Measurements from ENCODE around the gene TRAF2.

Gene TRAF2

DNA sequence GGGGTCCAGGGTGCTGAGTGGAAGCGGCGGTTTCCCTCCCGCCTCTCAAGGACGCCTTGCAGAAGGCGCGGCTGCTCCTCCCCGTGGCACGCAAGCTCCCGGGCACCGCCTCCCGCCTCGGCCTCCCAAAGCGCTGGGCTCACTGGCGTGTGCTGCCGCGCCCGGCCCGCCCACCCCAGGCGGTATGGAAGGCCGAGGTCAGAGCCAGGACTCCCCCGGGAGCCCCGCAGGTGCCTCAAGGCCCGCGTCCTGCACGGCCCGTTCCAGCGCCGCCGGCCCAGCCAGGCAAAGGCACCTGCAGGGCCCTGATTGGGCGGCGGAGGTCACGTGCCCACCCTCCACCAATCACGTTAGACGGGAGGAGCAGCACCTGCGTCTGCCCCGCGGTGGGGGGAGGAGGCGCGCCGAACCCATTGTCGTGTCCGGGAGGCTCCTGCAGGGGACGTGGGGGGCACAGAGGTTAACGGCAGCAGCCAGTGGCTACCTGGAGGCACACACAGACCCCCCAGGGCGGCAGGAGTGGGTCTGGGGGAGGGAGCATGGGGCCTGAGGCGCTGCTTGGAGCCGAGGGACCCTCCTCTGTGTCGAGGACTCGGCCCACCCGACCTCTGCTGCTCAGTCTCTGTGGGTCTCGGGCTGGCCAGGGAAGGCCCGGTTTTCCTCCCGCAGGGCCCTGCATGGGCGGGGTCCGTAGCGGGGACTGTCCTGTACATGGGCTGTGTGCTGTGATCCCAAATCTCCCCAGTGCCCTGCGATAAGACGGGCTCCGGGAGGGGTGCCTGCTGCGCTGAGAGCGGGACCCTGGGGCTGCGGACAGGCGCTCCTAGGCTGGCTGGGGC is 63.7 kb downstream of the TRAF2 start:
- DNase-seq = peak; percentile 96

DNA sequence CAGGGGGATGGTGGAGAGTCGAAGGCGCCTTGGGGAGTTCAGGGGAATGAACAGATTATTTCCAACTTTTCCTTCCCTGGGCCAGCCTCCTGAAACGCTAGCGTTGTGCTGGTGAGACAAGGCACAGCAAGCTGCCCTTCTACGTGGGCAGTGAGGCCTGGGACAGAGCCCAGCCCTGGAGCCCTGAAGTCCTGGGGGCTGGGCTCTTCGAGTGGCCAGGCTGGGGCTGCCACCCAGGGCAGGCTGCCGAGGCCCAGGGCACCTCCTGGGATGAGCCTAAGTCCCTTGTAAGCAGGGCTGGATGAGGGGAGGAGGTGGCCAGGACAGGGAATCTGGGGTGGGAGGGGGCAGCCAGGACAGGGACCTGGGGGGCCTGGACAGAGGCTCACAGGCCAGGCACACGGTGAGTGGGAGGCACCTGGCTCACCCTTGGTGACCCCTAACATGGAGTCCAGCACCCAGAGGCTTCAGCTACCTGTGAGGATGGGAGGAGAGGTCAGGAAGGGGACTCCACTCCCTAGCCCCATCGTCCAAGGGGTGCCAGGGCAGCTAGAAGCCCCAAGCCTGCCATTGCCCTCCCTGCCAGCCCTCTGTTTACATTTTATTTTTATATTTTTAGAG is 64.5 kb downstream of the TRAF2 start:
- DNase-seq = no peak

DNA sequence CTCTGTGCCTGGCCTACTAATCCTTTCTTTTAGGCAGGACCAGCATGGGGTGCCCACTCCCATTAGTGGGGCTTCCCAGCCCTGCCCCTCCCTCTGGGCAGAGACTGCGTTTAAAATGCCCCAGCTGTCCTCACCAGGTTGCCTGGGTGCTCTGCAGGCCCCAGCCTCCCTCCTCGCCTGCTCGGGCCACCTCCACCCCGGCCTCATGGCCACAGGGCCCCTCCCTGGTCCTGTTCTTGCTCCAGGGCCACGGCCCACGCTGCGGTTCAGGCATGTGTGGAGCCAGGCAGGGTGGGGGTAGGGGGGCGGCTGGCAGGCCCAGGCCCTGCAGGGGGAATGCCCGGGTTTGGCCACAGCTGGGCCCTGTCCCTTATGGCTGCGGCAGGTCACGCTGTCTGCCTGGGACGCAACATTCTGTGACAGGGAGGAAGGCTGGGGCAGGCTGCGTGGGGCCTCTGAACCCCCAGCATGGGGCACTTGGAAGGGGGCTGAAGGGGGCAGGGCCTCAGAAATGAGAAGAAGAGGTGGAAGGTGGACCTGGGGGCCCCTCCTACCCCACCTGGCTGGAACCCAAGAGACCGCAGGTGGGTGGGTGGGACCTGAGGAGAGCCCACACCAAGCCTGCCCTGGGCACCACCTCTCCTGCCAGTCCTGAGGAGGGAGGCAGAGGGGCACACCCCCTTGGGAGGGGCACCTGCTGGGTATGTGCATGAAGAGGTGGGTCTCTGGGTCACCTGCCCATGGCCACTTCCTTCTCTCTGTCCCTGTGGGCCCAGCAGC is 65.4 kb downstream of the TRAF2 start, which contains the start of gene LCN12:
Gene LCN12 (plus strand): TSS at position 733 of the 780 bp plus-strand sequence. CDS start 55 bp downstream, outside the sequence.
- no peak for DNase-seq

- DNase-seq = no peak
Observed at GRCh38 chr9:136952321-136952850, 66.1 kb downstream of the TRAF2 start.

- no peak for DNase-seq
Observed at GRCh38 chr9:136952876-136953770, 66.8 kb downstream of the TRAF2 start.

GRCh38 chr9:136953771-136954269 is 67.5 kb downstream of the TRAF2 start:
- DNase-seq = no peak

GRCh38 chr9:136954270-136955083 is 68.2 kb downstream of the TRAF2 start:
- DNase-seq = no peak

DNA sequence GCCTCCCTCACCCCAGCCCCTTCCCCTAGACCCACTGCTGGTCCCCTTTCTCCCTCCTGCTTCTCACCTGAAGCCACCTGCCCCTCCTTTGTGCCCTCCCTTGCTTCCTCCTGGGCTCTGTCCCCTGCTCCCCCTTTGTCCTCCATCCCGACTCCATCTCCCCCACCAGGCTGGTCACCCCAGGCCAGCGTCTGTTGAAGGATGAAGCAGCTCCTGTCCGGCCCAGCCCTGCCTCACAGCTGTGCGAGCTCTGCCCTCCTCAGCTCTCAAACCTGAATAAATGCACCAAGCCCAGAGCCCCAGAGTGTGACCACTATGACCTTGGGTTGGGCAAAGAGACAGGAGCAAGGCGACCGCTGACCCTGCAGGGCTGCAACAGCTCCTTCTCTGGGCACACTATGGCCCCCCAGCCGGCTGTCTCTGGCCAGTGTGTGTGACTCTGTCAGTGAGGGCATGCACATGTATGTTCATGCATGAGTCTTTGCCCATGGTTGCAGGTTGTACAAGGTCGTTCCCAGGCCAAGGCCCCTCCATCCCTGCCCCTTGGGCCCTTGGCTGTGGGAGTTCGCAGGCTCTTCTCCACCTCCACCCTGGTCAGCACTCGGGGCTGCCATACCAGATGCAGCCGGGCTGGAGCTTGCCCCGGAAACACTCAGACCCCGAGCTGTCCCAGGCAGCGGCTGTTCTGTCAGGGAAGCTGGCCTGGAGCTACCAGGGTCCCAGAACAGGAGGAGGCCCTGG is 69.1 kb downstream of the TRAF2 start:
- DNase-seq = no peak

DNA sequence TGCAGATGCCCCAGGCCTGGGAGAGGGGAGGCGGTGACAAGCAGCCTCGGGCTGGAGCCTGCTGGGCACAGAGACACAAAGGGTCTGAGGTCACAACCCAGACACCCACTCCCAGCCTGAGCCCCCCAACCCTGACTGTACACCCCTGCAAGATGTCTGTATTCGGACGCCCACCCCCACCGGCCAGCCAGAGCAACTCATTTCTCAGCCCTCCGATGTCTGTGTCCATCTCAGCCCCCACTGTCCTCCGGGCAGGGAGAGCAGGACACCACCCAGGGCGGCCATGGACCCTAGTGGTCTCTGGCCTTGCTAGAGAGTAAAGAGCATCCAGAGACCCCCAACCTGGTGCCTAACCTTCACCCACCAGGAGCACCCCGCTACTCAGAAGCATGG is 69.6 kb downstream of the TRAF2 start:
- no peak for DNase-seq

GRCh38 chr9:136956604-136957003 is 70.3 kb downstream of the TRAF2 start:
- no peak for DNase-seq

GRCh38 chr9:136957461-136957860 is 71.1 kb downstream of the TRAF2 start:
- DNase-seq = no peak

- DNase-seq = no peak
Observed at GRCh38 chr9:136957901-136958300, 71.6 kb downstream of the TRAF2 start.

DNA sequence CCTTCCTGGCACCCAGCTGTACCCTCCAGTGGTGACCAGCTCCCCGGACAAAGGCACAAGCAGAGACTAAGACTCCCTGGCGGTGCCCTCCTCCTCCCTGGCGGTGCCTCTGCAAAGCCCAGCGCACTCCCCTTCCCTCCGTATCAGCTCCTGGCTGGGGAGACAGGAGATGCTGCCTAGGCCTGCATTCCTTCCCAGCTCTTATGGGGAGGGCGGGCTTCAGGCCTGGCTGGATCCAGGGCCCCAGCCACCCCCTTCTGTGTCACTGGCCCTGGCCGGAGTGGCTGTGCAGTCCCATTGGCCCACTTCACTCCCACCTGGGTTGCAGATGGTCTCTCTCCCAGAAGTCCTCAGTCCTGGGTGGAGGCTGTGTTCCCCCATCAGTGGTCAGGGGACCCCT is 72.2 kb downstream of the TRAF2 start:
- no peak for DNase-seq

GRCh38 chr9:136958898-136959850 is 72.9 kb downstream of the TRAF2 start:
- no peak for DNase-seq

- DNase-seq = peak; percentile 58
Observed at GRCh38 chr9:136960212-136960937, 74.1 kb downstream of the TRAF2 start.

- no peak for DNase-seq
Observed at GRCh38 chr9:136960938-136961275, 74.6 kb downstream of the TRAF2 start.

- DNase-seq = no peak
Observed at GRCh38 chr9:136961279-136962065, 75.2 kb downstream of the TRAF2 start.

DNA sequence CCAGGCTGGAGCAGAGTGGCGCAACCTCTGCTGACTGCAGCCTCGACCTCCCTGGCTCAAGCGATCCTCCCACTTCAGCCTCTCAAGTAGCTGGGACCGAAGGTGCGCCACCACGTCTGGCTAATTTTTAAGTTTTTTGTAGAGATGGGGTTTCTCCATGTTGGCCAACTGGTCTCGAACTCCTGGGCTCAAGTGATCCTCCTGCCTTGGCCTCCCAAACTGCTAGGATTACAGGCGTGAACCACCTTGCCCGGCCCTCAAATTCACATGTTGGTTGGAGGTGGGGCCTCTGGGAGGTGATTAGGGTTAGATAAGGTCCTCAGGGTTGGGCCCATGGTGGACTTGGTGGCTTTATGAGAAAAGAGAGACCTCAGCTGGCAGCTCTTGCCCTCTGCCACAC is 75.8 kb downstream of the TRAF2 start:
- no peak for DNase-seq
